NB4 (cell line): ENCODE results near the gene JAKMIP1.

Experiments used
- DNase-seq: peaks from one replicate; pipeline ENCODE4 v3.0.0; 2010; ENCODE audit warnings: low read depth
- H3K4me3 ChIP-seq: one replicate; pipeline ENCODE4 v1.5.1; 2011; ENCODE audit warnings: mild to moderate bottlenecking, low read depth, low read length, moderate library complexity
- CTCF ChIP-seq: IDR thresholded peaks from one replicate; pipeline ENCODE4 v1.5.1; 2012; ENCODE audit warnings: low read depth, low read length
- MAX ChIP-seq: IDR thresholded peaks from 2 replicates; pipeline ENCODE4 v1.6.1; 2011; ENCODE audit warnings: low read depth, low read length
- MYC ChIP-seq: IDR thresholded peaks from 2 replicates; pipeline ENCODE4 v1.6.1; 2011; ENCODE audit warnings: low read depth, low read length
- POLR2A ChIP-seq: IDR thresholded peaks from 2 replicates; pipeline ENCODE4 v1.6.1; 2011; ENCODE audit warnings: mild to moderate bottlenecking; ENCODE audit not compliant: insufficient read length; ENCODE audit errors: extremely low read depth

JAKMIP1 gene

GRCh38 chr4:6241062-6241845 is 40.9 kb upstream of the JAKMIP1 start:
- DNase-seq, result no peak
- no peak for TF ChIP-seq POLR2A
- TF ChIP-seq MAX, result no peak
- TF ChIP-seq CTCF, result no peak
- no peak for TF ChIP-seq MYC
- no peak overlapping the region for H3K4me3 ChIP-seq

DNA sequence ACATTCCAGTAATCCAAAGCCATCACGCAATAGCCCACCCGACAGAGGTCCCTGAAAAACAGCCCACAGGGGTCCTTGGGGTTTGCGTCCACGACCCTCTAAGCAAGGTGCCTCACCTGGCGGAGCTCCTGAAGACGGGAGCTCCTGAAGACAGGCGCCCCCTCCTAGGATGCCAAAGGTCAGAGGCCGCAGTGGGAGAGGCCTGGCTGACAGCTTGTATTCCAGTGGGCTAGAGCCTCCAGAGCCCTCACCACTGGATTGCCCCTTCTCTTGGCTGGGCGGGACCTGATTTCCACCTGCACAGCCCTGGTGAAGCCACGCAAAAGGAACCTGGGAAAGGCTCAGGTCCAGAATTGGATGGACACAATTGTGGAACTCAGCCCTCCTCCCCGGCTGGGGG is 39.6 kb upstream of the JAKMIP1 start:
- DNase-seq, result no peak
- TF ChIP-seq MYC (no peak), POLR2A (no peak)
- H3K4me3 ChIP-seq, result no peak overlapping the region

DNA sequence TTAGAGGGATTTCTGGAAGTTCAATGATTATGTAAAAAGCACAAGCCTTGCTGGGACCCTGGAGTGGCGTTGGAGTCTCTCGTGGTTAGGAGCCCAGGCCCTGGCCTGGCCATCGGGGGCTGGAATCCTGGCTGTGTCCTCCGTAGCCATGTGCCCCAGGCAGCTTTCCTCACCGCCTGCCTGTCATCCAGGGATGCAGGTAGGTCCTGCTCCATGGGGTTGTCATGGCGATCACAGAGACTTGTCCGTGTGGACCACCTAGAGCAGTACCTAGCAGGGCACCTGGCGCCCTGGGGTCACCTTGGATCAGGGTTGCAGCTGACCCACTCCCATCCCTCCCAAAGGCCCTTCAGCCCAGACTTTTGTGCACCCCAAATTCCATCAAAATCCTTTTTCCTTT is 39.1 kb upstream of the JAKMIP1 start:
- no peak for DNase-seq
- H3K4me3 ChIP-seq, result no peak overlapping the region
- TF ChIP-seq CTCF, result no peak
- no peak for TF ChIP-seq MAX
- TF ChIP-seq MYC, result no peak
- no peak for TF ChIP-seq POLR2A

- TF ChIP-seq MAX (no peak), MYC (no peak)
- H3K4me3 ChIP-seq, result no peak overlapping the region
- no peak for DNase-seq
Measured at GRCh38 chr4:6236816-6237390, 36.6 kb upstream of the JAKMIP1 start.

DNA sequence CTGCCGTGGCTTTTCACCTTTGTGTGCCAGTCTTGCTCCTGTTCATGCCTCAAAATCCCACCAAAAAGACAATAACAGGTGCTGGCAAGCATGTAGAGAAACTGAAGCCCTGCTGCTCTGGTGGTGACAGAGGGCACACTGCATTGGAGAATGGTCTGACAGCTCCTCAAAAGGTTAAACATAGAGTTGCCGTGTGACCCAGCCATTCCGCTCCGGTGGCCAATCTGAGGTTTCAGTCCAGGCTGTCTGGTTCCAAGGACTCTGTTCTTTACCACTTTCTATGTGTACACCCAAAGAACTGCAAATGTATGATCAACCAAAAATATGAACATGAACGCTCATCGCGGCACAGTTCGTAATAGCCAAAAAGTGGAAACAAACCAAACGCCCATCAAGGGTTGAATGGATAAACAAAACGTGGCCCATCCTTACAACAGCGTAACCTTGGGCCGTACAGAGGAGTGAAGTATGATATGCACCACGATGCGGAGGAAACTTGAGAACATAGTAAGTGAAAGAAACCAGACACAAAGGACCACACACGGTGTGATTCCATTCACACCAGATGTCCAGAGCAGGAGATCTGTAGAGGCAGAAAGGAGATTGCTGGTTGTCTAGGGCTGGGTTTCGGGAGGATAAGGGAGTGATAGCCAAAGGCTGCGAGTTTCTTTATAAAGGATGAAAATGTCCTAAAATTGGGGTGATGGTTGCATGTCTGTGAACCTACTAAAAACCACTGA is 35.7 kb upstream of the JAKMIP1 start:
- TF ChIP-seq POLR2A (no peak), MYC (no peak)
- no peak overlapping the region for H3K4me3 ChIP-seq
- DNase-seq, result no peak

- H3K4me3 ChIP-seq, result no peak overlapping the region
- TF ChIP-seq MYC (no peak), CTCF (no peak), MAX (no peak), POLR2A (no peak)
- DNase-seq, result no peak
Measured at GRCh38 chr4:6235012-6235411, 34.7 kb upstream of the JAKMIP1 start.

GRCh38 chr4:6233929-6234328 is 33.6 kb upstream of the JAKMIP1 start:
- DNase-seq, result no peak
- H3K4me3 ChIP-seq, result no peak overlapping the region
- TF ChIP-seq POLR2A, result no peak
- no peak for TF ChIP-seq MYC
- TF ChIP-seq CTCF, result no peak
- TF ChIP-seq MAX, result no peak
